Eye (tissue), 1 donor: ENCODE data around the gene LLPH.
A peak's percentile ranks its signal among the peaks of the same experiment; 100 is the strongest.
"Not testable (repeated sequence)": the region's sequence is repeated elsewhere in the genome, so short reads cannot be mapped to it uniquely, and the experiment has no call there.

ENCODE experiments used
- DNase-seq: peaks from one replicate; pipeline ENCODE4 v3.0.0-alpha.2; 2015

Gene LLPH

GRCh38 chr12:66130267-66131066, at the start of gene LLPH:
LLPH (minus strand) TSS chr12:66130750; CDS start chr12:66129106, 1,644 bp downstream.
- peak; percentile 95 for DNase-seq

GRCh38 chr12:66176105-66176900, 45.8 kb upstream of the LLPH start:
- DNase-seq, result no peak

GRCh38 chr12:66174391-66175325, 44.1 kb upstream of the LLPH start:
- not testable (repeated sequence) for DNase-seq

GRCh38 chr12:66170606-66171005, 40.1 kb upstream of the LLPH start:
- DNase-seq, result peak; percentile 6

- DNase-seq, result peak; percentile 97
These were observed 38.9 kb upstream of the LLPH start, which contains the start of gene TMBIM4 for GRCh38 chr12:66169221-66170170. TMBIM4 (minus strand) TSS chr12:66169996; CDS start chr12:66169951, 45 bp downstream.

GRCh38 chr12:66168410-66168809, 37.9 kb upstream of the LLPH start:
- no peak for DNase-seq

- no peak for DNase-seq
These were observed 36.0 kb upstream of the LLPH start for GRCh38 chr12:66166561-66166960.

GRCh38 chr12:66165141-66165540, 34.6 kb upstream of the LLPH start:
- no peak for DNase-seq

GRCh38 chr12:66164349-66164821, 33.8 kb upstream of the LLPH start:
- no peak for DNase-seq

GRCh38 chr12:66163289-66163688, 32.7 kb upstream of the LLPH start:
- DNase-seq, result no peak

GRCh38 chr12:66162701-66163100, 32.2 kb upstream of the LLPH start:
- no peak for DNase-seq

GRCh38 chr12:66160704-66161103, 30.2 kb upstream of the LLPH start:
- no peak for DNase-seq

- no peak for DNase-seq
These were observed 28.6 kb upstream of the LLPH start for GRCh38 chr12:66159123-66159522.

- DNase-seq, result no peak
These were observed 26.1 kb upstream of the LLPH start for GRCh38 chr12:66156654-66157053.

GRCh38 chr12:66154776-66155175, 24.2 kb upstream of the LLPH start:
- no peak for DNase-seq

- no peak for DNase-seq
These were observed 22.2 kb upstream of the LLPH start for GRCh38 chr12:66152732-66153131.

- no peak for DNase-seq
These were observed 19.3 kb upstream of the LLPH start for GRCh38 chr12:66149702-66150398.

- DNase-seq, result peak; percentile 68
These were observed 14.5 kb upstream of the LLPH start for GRCh38 chr12:66144791-66145754.

- DNase-seq, result no peak
These were observed 13.3 kb upstream of the LLPH start for GRCh38 chr12:66143868-66144267.

GRCh38 chr12:66142826-66143225, 12.3 kb upstream of the LLPH start:
- no peak for DNase-seq
